ENCODE data around the gene NEK3. TPM values are rescaled to one million over a fixed set of nuclear protein-coding genes. Genes with fewer than 3 reads are reported as not detected.
"Not testable (repeated sequence)": the region's sequence is repeated elsewhere in the genome, so short reads cannot be mapped to it uniquely, and the experiment has no call there.

The NEK3 gene
- total RNA-seq, 1 experiment from 2014 or later, result 33.1 TPM

GRCh38 chr13:52118595-52118994 is 40.8 kb downstream of the NEK3 start:
- Histone ChIP-seq H2AFZ (ENCODE audit: low read length) (no peak overlapping the region), H3K36me3 (ENCODE audit: insufficient read depth, low read length) (no peaks in the 10 kb centered on the region), H3K27ac (ENCODE audit: low read length) (no peak overlapping the region), H3K27me3 (ENCODE audit: low read length) (no peaks in the 10 kb centered on the region), H3K9ac (ENCODE audit: low read length) (no peak overlapping the region), H3K9me2 (replicated peaks; ENCODE audit: insufficient read depth, low read length) (no peaks in the 10 kb centered on the region), H3K4me1 (ENCODE audit: low read length) (0 out of 2 replicates have a peak, but pooled peaks cover 2% of the 10 kb centered on the region), H4K20me1 (ENCODE audit: insufficient read depth, low read depth, low read length) (no peaks in the 10 kb centered on the region), H3K4me2 (ENCODE audit: low read depth, low read length, poor library complexity, severe bottlenecking) (no peak overlapping the region), H3K9me3 (ENCODE audit: low read length) (no peaks in the 10 kb centered on the region), H3K4me3 (ENCODE audit: low read length) (no peak overlapping the region), H3K79me2 (ENCODE audit: low read length) (no peaks in the 10 kb centered on the region)
- DNase-seq, result no peak

GRCh38 chr13:52118095-52118494 is 41.3 kb downstream of the NEK3 start:
- Histone ChIP-seq H2AFZ (ENCODE audit: low read length) (no peak overlapping the region), H3K36me3 (ENCODE audit: insufficient read depth, low read length) (no peaks in the 10 kb centered on the region), H3K4me3 (ENCODE audit: low read length) (no peak overlapping the region), H4K20me1 (ENCODE audit: insufficient read depth, low read depth, low read length) (no peaks in the 10 kb centered on the region), H3K9me3 (ENCODE audit: low read length) (no peaks in the 10 kb centered on the region), H3K27ac (ENCODE audit: low read length) (no peak overlapping the region), H3K9me2 (replicated peaks; ENCODE audit: insufficient read depth, low read length) (no peaks in the 10 kb centered on the region), H3K9ac (ENCODE audit: low read length) (no peak overlapping the region), H3K4me1 (ENCODE audit: low read length) (0 out of 2 replicates have a peak, but pooled peaks cover 2% of the 10 kb centered on the region), H3K4me2 (ENCODE audit: low read depth, low read length, poor library complexity, severe bottlenecking) (no peak overlapping the region), H3K27me3 (ENCODE audit: low read length) (no peaks in the 10 kb centered on the region), H3K79me2 (ENCODE audit: low read length) (no peaks in the 10 kb centered on the region)
- no peak for DNase-seq

GRCh38 chr13:52112591-52112990 is 46.8 kb downstream of the NEK3 start:
- Histone ChIP-seq H3K4me3 (ENCODE audit: low read length) (no peak overlapping the region), H3K36me3 (ENCODE audit: insufficient read depth, low read length) (no peaks in the 10 kb centered on the region), H3K4me2 (ENCODE audit: low read depth, low read length, poor library complexity, severe bottlenecking) (no peak overlapping the region), H3K9me3 (ENCODE audit: low read length) (no peaks in the 10 kb centered on the region), H3K27ac (ENCODE audit: low read length) (no peak overlapping the region), H3K79me2 (ENCODE audit: low read length) (no peaks in the 10 kb centered on the region), H3K4me1 (ENCODE audit: low read length) (no peaks in the 10 kb centered on the region), H3K9me2 (replicated peaks; ENCODE audit: insufficient read depth, low read length) (no peaks in the 10 kb centered on the region), H2AFZ (ENCODE audit: low read length) (no peak overlapping the region), H4K20me1 (ENCODE audit: insufficient read depth, low read depth, low read length) (no peaks in the 10 kb centered on the region), H3K9ac (ENCODE audit: low read length) (no peak overlapping the region), H3K27me3 (ENCODE audit: low read length) (no peaks in the 10 kb centered on the region)
- DNase-seq, result no peak

- Histone ChIP-seq H3K4me1 (ENCODE audit: low read length) (no peaks in the 10 kb centered on the region), H3K27ac (ENCODE audit: low read length) (no peak overlapping the region), H4K20me1 (ENCODE audit: insufficient read depth, low read depth, low read length) (no peaks in the 10 kb centered on the region), H3K36me3 (ENCODE audit: insufficient read depth, low read length) (no peaks in the 10 kb centered on the region), H3K9me3 (ENCODE audit: low read length) (no peaks in the 10 kb centered on the region), H3K9ac (ENCODE audit: low read length) (no peak overlapping the region), H2AFZ (ENCODE audit: low read length) (no peak overlapping the region), H3K79me2 (ENCODE audit: low read length) (no peaks in the 10 kb centered on the region), H3K9me2 (replicated peaks; ENCODE audit: insufficient read depth, low read length) (no peaks in the 10 kb centered on the region), H3K4me3 (ENCODE audit: low read length) (no peak overlapping the region), H3K27me3 (ENCODE audit: low read length) (no peaks in the 10 kb centered on the region), H3K4me2 (ENCODE audit: low read depth, low read length, poor library complexity, severe bottlenecking) (no peak overlapping the region)
- no peak for DNase-seq
Observed at GRCh38 chr13:52109116-52109670, 50.2 kb downstream of the NEK3 start.

- no peak overlapping the region for H3K4me3 ChIP-seq (ENCODE audit: low read length)
- no peak overlapping the region for H3K9ac ChIP-seq (ENCODE audit: low read length)
- no peak for DNase-seq
- H3K79me2 ChIP-seq (ENCODE audit: low read length), result no peaks in the 10 kb centered on the region
- no peaks in the 10 kb centered on the region for H3K27me3 ChIP-seq (ENCODE audit: low read length)
- no peaks in the 10 kb centered on the region for H3K9me3 ChIP-seq (ENCODE audit: low read length)
- H2AFZ ChIP-seq (ENCODE audit: low read length), result no peak overlapping the region
- no peak overlapping the region for H3K27ac ChIP-seq (ENCODE audit: low read length)
- no peaks in the 10 kb centered on the region for H4K20me1 ChIP-seq (ENCODE audit: insufficient read depth, low read depth, low read length)
- no peaks in the 10 kb centered on the region for H3K36me3 ChIP-seq (ENCODE audit: insufficient read depth, low read length)
- H3K4me1 ChIP-seq (ENCODE audit: low read length), result no peaks in the 10 kb centered on the region
- H3K9me2 ChIP-seq (replicated peaks; ENCODE audit: insufficient read depth, low read length), result no peaks in the 10 kb centered on the region
- H3K4me2 ChIP-seq (ENCODE audit: low read depth, low read length, poor library complexity, severe bottlenecking), result no peak overlapping the region
Observed at GRCh38 chr13:52105841-52106240, 53.6 kb downstream of the NEK3 start.

- Histone ChIP-seq H2AFZ (ENCODE audit: low read length) (no peak overlapping the region), H3K79me2 (ENCODE audit: low read length) (no peaks in the 10 kb centered on the region), H3K4me2 (ENCODE audit: low read depth, low read length, poor library complexity, severe bottlenecking) (no peak overlapping the region), H3K9me3 (ENCODE audit: low read length) (no peaks in the 10 kb centered on the region), H3K36me3 (ENCODE audit: insufficient read depth, low read length) (no peaks in the 10 kb centered on the region), H3K4me1 (ENCODE audit: low read length) (no peaks in the 10 kb centered on the region), H3K27ac (ENCODE audit: low read length) (no peak overlapping the region), H3K9me2 (replicated peaks; ENCODE audit: insufficient read depth, low read length) (no peaks in the 10 kb centered on the region), H3K9ac (ENCODE audit: low read length) (no peak overlapping the region), H3K4me3 (ENCODE audit: low read length) (no peak overlapping the region), H4K20me1 (ENCODE audit: insufficient read depth, low read depth, low read length) (no peaks in the 10 kb centered on the region), H3K27me3 (ENCODE audit: low read length) (no peaks in the 10 kb centered on the region)
- DNase-seq, result no peak
Observed at GRCh38 chr13:52104624-52105023, 54.8 kb downstream of the NEK3 start.

GRCh38 chr13:52103386-52103785 is 56.0 kb downstream of the NEK3 start:
- Histone ChIP-seq H3K27ac (ENCODE audit: low read length) (no peak overlapping the region), H3K9ac (ENCODE audit: low read length) (no peak overlapping the region), H3K79me2 (ENCODE audit: low read length) (no peaks in the 10 kb centered on the region), H3K9me2 (replicated peaks; ENCODE audit: insufficient read depth, low read length) (no peaks in the 10 kb centered on the region), H3K27me3 (ENCODE audit: low read length) (no peaks in the 10 kb centered on the region), H3K4me2 (ENCODE audit: low read depth, low read length, poor library complexity, severe bottlenecking) (no peak overlapping the region), H3K4me3 (ENCODE audit: low read length) (no peak overlapping the region), H4K20me1 (ENCODE audit: insufficient read depth, low read depth, low read length) (no peaks in the 10 kb centered on the region), H3K9me3 (ENCODE audit: low read length) (no peaks in the 10 kb centered on the region), H2AFZ (ENCODE audit: low read length) (no peak overlapping the region), H3K36me3 (ENCODE audit: insufficient read depth, low read length) (no peaks in the 10 kb centered on the region), H3K4me1 (ENCODE audit: low read length) (no peaks in the 10 kb centered on the region)
- DNase-seq, result no peak

- H3K27ac ChIP-seq (ENCODE audit: low read length); H2AFZ ChIP-seq (ENCODE audit: low read length); H3K4me3 ChIP-seq (ENCODE audit: low read length); H3K4me2 ChIP-seq (ENCODE audit: low read depth, low read length, poor library complexity, severe bottlenecking); H3K27me3 ChIP-seq (ENCODE audit: low read length); DNase-seq; H3K9ac ChIP-seq (ENCODE audit: low read length); H3K4me1 ChIP-seq (ENCODE audit: low read length); H3K9me2 ChIP-seq (replicated peaks; ENCODE audit: insufficient read depth, low read length); H3K9me3 ChIP-seq (ENCODE audit: low read length); H3K36me3 ChIP-seq (ENCODE audit: insufficient read depth, low read length); H3K79me2 ChIP-seq (ENCODE audit: low read length); H4K20me1 ChIP-seq (ENCODE audit: insufficient read depth, low read depth, low read length): not testable (repeated sequence)
Observed at GRCh38 chr13:52102423-52102822, 57.0 kb downstream of the NEK3 start.

- H2AFZ ChIP-seq (ENCODE audit: low read length), result no peak overlapping the region
- no peaks in the 10 kb centered on the region for H3K4me1 ChIP-seq (ENCODE audit: low read length)
- H3K4me3 ChIP-seq (ENCODE audit: low read length), result no peak overlapping the region
- no peaks in the 10 kb centered on the region for H3K9me2 ChIP-seq (replicated peaks; ENCODE audit: insufficient read depth, low read length)
- no peak for DNase-seq
- H3K79me2 ChIP-seq (ENCODE audit: low read length), result no peaks in the 10 kb centered on the region
- no peak overlapping the region for H3K9ac ChIP-seq (ENCODE audit: low read length)
- H3K27ac ChIP-seq (ENCODE audit: low read length), result no peak overlapping the region
- no peak overlapping the region for H3K4me2 ChIP-seq (ENCODE audit: low read depth, low read length, poor library complexity, severe bottlenecking)
- no peaks in the 10 kb centered on the region for H3K36me3 ChIP-seq (ENCODE audit: insufficient read depth, low read length)
- H3K9me3 ChIP-seq (ENCODE audit: low read length), result no peaks in the 10 kb centered on the region
- no peaks in the 10 kb centered on the region for H3K27me3 ChIP-seq (ENCODE audit: low read length)
- no peaks in the 10 kb centered on the region for H4K20me1 ChIP-seq (ENCODE audit: insufficient read depth, low read depth, low read length)
Observed at GRCh38 chr13:52097197-52097596, 62.2 kb downstream of the NEK3 start.

Measured in Karpas-422 (cell line).